DND-41 (cell line): ENCODE results near the gene PLK4.

ENCODE experiments used
- EZH2 ChIP-seq: IDR thresholded peaks from 3 replicates; pipeline ENCODE4 v1.6.1; 2012; ENCODE audit warnings: borderline replicate concordance, low read depth, mild to moderate bottlenecking, moderate library complexity, low read length, inconsistent platforms; ENCODE audit not compliant: severe bottlenecking
- TF ChIP-seq, protein P1 (sequence below): IDR thresholded peaks from 2 replicates; pipeline ENCODE4 v1.5.1; 2012; ENCODE audit warnings: borderline replicate concordance, low read length, moderate library complexity, mild to moderate bottlenecking; ENCODE audit not compliant: poor library complexity, severe bottlenecking; ENCODE audit errors: extremely low read depth

DNA sequence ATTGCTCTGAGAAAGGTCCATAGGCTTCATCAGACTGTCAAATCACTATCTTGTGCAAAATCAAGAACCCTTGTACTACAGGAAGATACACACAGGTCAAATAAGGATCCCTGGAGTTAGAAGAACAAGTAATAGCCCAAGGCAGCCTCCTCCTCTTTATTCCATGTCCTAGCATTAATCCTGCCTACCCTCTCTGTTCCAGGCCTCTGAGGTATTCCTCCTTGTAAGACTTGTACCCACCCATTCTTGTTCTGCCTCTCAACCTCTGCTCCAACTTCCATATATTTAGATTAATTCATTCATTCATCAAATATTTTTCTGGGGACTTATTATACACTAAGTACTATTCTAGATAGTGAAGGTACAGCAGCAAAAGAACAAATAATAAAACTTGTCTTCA, 10.4 kb upstream of the PLK4 start:
- no peak for TF ChIP-seq EZH2
- TF ChIP-seq, protein P1, sequence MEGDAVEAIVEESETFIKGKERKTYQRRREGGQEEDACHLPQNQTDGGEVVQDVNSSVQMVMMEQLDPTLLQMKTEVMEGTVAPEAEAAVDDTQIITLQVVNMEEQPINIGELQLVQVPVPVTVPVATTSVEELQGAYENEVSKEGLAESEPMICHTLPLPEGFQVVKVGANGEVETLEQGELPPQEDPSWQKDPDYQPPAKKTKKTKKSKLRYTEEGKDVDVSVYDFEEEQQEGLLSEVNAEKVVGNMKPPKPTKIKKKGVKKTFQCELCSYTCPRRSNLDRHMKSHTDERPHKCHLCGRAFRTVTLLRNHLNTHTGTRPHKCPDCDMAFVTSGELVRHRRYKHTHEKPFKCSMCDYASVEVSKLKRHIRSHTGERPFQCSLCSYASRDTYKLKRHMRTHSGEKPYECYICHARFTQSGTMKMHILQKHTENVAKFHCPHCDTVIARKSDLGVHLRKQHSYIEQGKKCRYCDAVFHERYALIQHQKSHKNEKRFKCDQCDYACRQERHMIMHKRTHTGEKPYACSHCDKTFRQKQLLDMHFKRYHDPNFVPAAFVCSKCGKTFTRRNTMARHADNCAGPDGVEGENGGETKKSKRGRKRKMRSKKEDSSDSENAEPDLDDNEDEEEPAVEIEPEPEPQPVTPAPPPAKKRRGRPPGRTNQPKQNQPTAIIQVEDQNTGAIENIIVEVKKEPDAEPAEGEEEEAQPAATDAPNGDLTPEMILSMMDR, result no peak
